22Rv1 (cell line): Measurements from ENCODE around the gene IGBP1.

ENCODE experiments used
- H3K27ac ChIP-seq: fragments of 450-650 bp; 2 replicates; pipeline ENCODE4 v1.5.1; 2017
- CTCF ChIP-seq: fragments of 450-650 bp; IDR thresholded peaks from 2 replicates; pipeline ENCODE4 v1.5.1; 2017; ENCODE audit warnings: mild to moderate bottlenecking
- ZFX ChIP-seq: fragments of 450-650 bp; IDR thresholded peaks from 2 replicates; pipeline ENCODE4 v1.6.1; 2017; ENCODE audit warnings: antibody characterized with exemption, borderline replicate concordance

IGBP1 gene

GRCh38 chrX:70133303-70134115 lies at the start of gene IGBP1:
IGBP1 (plus strand) TSS chrX:70133447; CDS start chrX:70133948, 501 bp downstream.
- peak within 1 kb of the TSS; percentile 84 for H3K27ac ChIP-seq
- TF ChIP-seq ZFX (no peak), CTCF (peak; percentile 74)

- no peak overlapping the region for H3K27ac ChIP-seq
- TF ChIP-seq ZFX (no peak), CTCF (no peak)
These were observed 48.5 kb upstream of the IGBP1 start for GRCh38 chrX:70084592-70085240.

GRCh38 chrX:70087857-70088630 lies 45.2 kb upstream of the IGBP1 start:
- no peak overlapping the region for H3K27ac ChIP-seq
- TF ChIP-seq ZFX (no peak), CTCF (no peak)

GRCh38 chrX:70088751-70089150 lies 44.5 kb upstream of the IGBP1 start:
- TF ChIP-seq ZFX = no peak
- TF ChIP-seq CTCF = no peak
- H3K27ac ChIP-seq = no peak overlapping the region

GRCh38 chrX:70089604-70090297 lies 43.5 kb upstream of the IGBP1 start:
- no peak for TF ChIP-seq ZFX
- TF ChIP-seq CTCF = no peak
- H3K27ac ChIP-seq = no peak overlapping the region

- H3K27ac ChIP-seq = no peak overlapping the region
- TF ChIP-seq CTCF = no peak
- TF ChIP-seq ZFX = no peak
These were observed 41.0 kb upstream of the IGBP1 start for GRCh38 chrX:70092247-70092646.
